WTC11 (cell line): ENCODE results near the gene PRKCZ. TPM values are rescaled to one million over a fixed set of nuclear protein-coding genes. Genes with fewer than 3 reads are reported as not detected.

Experiments
- ETV6 ChIP-seq: sonication (generic); formaldehyde crosslinking; IDR thresholded peaks from 2 replicates; pipeline ENCODE4 v1.8.1; 2022; ENCODE audit warnings: mild to moderate bottlenecking, missing genetic modification reagents
- HMGA2 ChIP-seq: fragments of 250-450 bp; sonication (Bioruptor Pico); IDR thresholded peaks from 2 replicates; pipeline ENCODE4 v1.4.0; 2021; ENCODE audit warnings: mild to moderate bottlenecking, moderate library complexity
- TEAD4 ChIP-seq: sonication (generic); formaldehyde crosslinking; IDR thresholded peaks from 2 replicates; pipeline ENCODE4 v1.8.0; 2022; ENCODE audit warnings: mild to moderate bottlenecking, missing genetic modification reagents
- ZBTB21 ChIP-seq: sonication (generic); formaldehyde crosslinking; IDR thresholded peaks from 2 replicates; pipeline ENCODE4 v1.8.1; 2023; ENCODE audit warnings: mild to moderate bottlenecking, missing genetic modification reagents, borderline replicate concordance
- ZNF121 ChIP-seq: sonication (generic); formaldehyde crosslinking; IDR thresholded peaks from 2 replicates; pipeline ENCODE4 v1.8.0; 2023; ENCODE audit warnings: missing genetic modification reagents
- ZNF219 ChIP-seq: sonication (generic); formaldehyde crosslinking; IDR thresholded peaks from 2 replicates; pipeline ENCODE4 v1.8.0; 2023; ENCODE audit warnings: missing genetic modification reagents, mild to moderate bottlenecking, borderline replicate concordance
- ZNF396 ChIP-seq: fragments of 250-450 bp; sonication (Bioruptor Pico); IDR thresholded peaks from 2 replicates; pipeline ENCODE4 v1.8.0; 2021; ENCODE audit warnings: mild to moderate bottlenecking, moderate library complexity, borderline replicate concordance
- total RNA-seq: library from RNA; stranded (reverse); gene quantifications from 3 replicates; pipeline ENCODE4 v1.2.3, GENCODE V29; 2021
- TF ChIP-seq, protein P1 (sequence below): sonication (generic); formaldehyde crosslinking; IDR thresholded peaks from 2 replicates; pipeline ENCODE4 v1.8.0; 2022; ENCODE audit warnings: mild to moderate bottlenecking, missing genetic modification reagents
- TF ChIP-seq, protein P2 (sequence below): sonication (generic); formaldehyde crosslinking; IDR thresholded peaks from 2 replicates; pipeline ENCODE4 v1.8.0; 2023; ENCODE audit warnings: missing genetic modification reagents, mild to moderate bottlenecking, borderline replicate concordance
- TF ChIP-seq, protein P3 (sequence below): sonication (generic); formaldehyde crosslinking; IDR thresholded peaks from 2 replicates; pipeline ENCODE4 v1.8.0; 2022; ENCODE audit warnings: missing genetic modification reagents
- TF ChIP-seq, protein P4 (sequence below): fragments of 200-600 bp; IDR thresholded peaks from 2 replicates; pipeline ENCODE4 v1.8.0; 2022; ENCODE audit warnings: antibody characterized with exemption
- TF ChIP-seq, protein P5 (sequence below): sonication (generic); formaldehyde crosslinking; IDR thresholded peaks from 2 replicates; pipeline ENCODE4 v1.8.0; 2022; ENCODE audit warnings: mild to moderate bottlenecking, missing genetic modification reagents

Gene PRKCZ
- total RNA-seq, 1 experiment from 2014 or later, result 52.5 TPM

DNA sequence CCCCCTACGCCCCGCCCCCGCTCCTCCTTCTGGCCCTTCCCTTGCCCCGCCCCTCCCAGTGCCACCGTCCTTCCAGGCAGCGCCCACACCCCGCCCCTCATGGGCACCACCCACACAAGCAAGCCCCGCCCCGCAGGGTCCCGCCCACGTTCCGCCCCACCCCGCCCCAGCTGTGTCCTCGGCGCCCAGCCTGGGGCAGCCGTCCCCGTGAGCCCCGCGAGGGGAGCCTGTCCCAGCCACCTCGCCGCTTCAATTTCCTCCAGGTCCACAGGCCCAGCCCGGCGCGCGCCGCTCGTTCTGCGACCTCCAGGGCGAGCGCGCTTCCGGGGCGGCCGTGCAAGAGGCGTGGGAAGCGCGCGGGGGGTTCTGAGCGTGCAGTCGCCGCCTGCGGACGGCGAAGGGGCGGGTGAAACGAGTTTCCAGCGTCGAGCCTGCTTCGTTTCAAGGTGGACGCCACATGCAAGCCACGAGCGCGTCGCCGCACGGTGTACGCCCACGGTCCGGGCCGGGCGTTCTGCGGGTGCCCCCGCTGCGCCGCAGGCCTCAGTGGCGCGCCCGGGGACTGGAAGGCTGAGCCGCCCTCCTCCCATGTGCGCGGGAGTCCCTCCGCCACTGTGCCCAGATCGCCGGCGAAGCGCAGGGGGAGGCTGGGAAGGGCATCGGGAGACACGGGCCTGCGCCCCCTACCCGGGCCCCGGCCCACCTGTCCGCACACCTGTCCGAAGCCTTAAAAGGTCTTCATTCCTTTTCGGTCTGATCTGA lies 155.2 kb downstream of the PRKCZ start (continued):
- TF ChIP-seq, protein P1, sequence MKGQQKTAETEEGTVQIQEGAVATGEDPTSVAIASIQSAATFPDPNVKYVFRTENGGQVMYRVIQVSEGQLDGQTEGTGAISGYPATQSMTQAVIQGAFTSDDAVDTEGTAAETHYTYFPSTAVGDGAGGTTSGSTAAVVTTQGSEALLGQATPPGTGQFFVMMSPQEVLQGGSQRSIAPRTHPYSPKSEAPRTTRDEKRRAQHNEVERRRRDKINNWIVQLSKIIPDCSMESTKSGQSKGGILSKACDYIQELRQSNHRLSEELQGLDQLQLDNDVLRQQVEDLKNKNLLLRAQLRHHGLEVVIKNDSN, result peak; percentile 47; the same call in 1 of the 2 replicates
- TF ChIP-seq ZNF396, result no peak
- no peak for TF ChIP-seq ZNF121 (CRISPR knock-in tag)
- TF ChIP-seq, protein P2, sequence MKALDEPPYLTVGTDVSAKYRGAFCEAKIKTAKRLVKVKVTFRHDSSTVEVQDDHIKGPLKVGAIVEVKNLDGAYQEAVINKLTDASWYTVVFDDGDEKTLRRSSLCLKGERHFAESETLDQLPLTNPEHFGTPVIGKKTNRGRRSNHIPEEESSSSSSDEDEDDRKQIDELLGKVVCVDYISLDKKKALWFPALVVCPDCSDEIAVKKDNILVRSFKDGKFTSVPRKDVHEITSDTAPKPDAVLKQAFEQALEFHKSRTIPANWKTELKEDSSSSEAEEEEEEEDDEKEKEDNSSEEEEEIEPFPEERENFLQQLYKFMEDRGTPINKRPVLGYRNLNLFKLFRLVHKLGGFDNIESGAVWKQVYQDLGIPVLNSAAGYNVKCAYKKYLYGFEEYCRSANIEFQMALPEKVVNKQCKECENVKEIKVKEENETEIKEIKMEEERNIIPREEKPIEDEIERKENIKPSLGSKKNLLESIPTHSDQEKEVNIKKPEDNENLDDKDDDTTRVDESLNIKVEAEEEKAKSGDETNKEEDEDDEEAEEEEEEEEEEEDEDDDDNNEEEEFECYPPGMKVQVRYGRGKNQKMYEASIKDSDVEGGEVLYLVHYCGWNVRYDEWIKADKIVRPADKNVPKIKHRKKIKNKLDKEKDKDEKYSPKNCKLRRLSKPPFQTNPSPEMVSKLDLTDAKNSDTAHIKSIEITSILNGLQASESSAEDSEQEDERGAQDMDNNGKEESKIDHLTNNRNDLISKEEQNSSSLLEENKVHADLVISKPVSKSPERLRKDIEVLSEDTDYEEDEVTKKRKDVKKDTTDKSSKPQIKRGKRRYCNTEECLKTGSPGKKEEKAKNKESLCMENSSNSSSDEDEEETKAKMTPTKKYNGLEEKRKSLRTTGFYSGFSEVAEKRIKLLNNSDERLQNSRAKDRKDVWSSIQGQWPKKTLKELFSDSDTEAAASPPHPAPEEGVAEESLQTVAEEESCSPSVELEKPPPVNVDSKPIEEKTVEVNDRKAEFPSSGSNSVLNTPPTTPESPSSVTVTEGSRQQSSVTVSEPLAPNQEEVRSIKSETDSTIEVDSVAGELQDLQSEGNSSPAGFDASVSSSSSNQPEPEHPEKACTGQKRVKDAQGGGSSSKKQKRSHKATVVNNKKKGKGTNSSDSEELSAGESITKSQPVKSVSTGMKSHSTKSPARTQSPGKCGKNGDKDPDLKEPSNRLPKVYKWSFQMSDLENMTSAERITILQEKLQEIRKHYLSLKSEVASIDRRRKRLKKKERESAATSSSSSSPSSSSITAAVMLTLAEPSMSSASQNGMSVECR (CRISPR knock-in tag), result peak; percentile 70; the same call in 1 of the 2 replicates
- TF ChIP-seq, protein P3, sequence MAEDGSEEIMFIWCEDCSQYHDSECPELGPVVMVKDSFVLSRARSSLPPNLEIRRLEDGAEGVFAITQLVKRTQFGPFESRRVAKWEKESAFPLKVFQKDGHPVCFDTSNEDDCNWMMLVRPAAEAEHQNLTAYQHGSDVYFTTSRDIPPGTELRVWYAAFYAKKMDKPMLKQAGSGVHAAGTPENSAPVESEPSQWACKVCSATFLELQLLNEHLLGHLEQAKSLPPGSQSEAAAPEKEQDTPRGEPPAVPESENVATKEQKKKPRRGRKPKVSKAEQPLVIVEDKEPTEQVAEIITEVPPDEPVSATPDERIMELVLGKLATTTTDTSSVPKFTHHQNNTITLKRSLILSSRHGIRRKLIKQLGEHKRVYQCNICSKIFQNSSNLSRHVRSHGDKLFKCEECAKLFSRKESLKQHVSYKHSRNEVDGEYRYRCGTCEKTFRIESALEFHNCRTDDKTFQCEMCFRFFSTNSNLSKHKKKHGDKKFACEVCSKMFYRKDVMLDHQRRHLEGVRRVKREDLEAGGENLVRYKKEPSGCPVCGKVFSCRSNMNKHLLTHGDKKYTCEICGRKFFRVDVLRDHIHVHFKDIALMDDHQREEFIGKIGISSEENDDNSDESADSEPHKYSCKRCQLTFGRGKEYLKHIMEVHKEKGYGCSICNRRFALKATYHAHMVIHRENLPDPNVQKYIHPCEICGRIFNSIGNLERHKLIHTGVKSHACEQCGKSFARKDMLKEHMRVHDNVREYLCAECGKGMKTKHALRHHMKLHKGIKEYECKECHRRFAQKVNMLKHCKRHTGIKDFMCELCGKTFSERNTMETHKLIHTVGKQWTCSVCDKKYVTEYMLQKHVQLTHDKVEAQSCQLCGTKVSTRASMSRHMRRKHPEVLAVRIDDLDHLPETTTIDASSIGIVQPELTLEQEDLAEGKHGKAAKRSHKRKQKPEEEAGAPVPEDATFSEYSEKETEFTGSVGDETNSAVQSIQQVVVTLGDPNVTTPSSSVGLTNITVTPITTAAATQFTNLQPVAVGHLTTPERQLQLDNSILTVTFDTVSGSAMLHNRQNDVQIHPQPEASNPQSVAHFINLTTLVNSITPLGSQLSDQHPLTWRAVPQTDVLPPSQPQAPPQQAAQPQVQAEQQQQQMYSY (CRISPR knock-in tag), result no peak
- TF ChIP-seq ZNF219 (CRISPR knock-in tag), result no peak
- no peak for TF ChIP-seq ZBTB21 (CRISPR knock-in tag)
- no peak for TF ChIP-seq TEAD4 (CRISPR knock-in tag)
- 0 out of 2 replicates have a peak, but pooled peaks have one; percentile 76 for TF ChIP-seq ETV6
- TF ChIP-seq, protein P4, sequence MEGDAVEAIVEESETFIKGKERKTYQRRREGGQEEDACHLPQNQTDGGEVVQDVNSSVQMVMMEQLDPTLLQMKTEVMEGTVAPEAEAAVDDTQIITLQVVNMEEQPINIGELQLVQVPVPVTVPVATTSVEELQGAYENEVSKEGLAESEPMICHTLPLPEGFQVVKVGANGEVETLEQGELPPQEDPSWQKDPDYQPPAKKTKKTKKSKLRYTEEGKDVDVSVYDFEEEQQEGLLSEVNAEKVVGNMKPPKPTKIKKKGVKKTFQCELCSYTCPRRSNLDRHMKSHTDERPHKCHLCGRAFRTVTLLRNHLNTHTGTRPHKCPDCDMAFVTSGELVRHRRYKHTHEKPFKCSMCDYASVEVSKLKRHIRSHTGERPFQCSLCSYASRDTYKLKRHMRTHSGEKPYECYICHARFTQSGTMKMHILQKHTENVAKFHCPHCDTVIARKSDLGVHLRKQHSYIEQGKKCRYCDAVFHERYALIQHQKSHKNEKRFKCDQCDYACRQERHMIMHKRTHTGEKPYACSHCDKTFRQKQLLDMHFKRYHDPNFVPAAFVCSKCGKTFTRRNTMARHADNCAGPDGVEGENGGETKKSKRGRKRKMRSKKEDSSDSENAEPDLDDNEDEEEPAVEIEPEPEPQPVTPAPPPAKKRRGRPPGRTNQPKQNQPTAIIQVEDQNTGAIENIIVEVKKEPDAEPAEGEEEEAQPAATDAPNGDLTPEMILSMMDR, result no peak
- TF ChIP-seq HMGA2 (CRISPR knock-in tag), result no peak
- TF ChIP-seq, protein P5, sequence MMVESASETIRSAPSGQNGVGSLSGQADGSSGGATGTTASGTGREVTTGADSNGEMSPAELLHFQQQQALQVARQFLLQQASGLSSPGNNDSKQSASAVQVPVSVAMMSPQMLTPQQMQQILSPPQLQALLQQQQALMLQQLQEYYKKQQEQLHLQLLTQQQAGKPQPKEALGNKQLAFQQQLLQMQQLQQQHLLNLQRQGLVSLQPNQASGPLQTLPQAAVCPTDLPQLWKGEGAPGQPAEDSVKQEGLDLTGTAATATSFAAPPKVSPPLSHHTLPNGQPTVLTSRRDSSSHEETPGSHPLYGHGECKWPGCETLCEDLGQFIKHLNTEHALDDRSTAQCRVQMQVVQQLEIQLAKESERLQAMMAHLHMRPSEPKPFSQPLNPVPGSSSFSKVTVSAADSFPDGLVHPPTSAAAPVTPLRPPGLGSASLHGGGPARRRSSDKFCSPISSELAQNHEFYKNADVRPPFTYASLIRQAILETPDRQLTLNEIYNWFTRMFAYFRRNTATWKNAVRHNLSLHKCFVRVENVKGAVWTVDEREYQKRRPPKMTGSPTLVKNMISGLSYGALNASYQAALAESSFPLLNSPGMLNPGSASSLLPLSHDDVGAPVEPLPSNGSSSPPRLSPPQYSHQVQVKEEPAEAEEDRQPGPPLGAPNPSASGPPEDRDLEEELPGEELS (CRISPR knock-in tag), result peak; percentile 17; the same call in 1 of the 2 replicates
